ENCODE measurements around the gene TEF.

Gene TEF

DNA sequence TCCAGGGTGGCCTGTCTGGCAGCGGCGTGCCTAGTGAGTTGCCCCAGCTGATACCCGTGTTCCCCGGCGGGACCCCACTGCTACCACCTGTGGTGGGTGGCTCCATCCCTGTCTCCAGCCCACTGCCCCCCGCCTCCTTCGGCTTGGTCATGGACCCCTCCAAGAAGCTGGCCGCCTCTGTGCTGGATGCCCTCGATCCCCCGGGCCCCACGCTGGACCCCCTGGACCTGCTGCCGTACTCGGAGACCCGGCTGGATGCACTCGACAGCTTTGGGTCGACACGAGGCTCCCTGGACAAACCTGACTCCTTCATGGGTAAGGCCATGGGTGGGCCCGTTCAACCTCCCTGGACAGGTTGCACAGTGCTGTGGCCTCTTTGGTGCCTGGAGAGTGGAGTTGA, 41.9 kb upstream of the TEF start:
- DNase-seq (ENCODE audit: low read depth in 1 of 2, low spot score in 1 of 2), result no peak
- Histone ChIP-seq H3K27ac (replicated peaks) (no peak overlapping the region), H3K4me3 (replicated peaks; ENCODE audit: insufficient read depth, low read length) (no peak overlapping the region), H3K27me3 (ENCODE audit: insufficient read depth, poor library complexity, severe bottlenecking) (no peaks in the 10 kb centered on the region)
- TF ChIP-seq, protein P1, sequence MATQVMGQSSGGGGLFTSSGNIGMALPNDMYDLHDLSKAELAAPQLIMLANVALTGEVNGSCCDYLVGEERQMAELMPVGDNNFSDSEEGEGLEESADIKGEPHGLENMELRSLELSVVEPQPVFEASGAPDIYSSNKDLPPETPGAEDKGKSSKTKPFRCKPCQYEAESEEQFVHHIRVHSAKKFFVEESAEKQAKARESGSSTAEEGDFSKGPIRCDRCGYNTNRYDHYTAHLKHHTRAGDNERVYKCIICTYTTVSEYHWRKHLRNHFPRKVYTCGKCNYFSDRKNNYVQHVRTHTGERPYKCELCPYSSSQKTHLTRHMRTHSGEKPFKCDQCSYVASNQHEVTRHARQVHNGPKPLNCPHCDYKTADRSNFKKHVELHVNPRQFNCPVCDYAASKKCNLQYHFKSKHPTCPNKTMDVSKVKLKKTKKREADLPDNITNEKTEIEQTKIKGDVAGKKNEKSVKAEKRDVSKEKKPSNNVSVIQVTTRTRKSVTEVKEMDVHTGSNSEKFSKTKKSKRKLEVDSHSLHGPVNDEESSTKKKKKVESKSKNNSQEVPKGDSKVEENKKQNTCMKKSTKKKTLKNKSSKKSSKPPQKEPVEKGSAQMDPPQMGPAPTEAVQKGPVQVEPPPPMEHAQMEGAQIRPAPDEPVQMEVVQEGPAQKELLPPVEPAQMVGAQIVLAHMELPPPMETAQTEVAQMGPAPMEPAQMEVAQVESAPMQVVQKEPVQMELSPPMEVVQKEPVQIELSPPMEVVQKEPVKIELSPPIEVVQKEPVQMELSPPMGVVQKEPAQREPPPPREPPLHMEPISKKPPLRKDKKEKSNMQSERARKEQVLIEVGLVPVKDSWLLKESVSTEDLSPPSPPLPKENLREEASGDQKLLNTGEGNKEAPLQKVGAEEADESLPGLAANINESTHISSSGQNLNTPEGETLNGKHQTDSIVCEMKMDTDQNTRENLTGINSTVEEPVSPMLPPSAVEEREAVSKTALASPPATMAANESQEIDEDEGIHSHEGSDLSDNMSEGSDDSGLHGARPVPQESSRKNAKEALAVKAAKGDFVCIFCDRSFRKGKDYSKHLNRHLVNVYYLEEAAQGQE (IDR thresholded peaks at IDR 0.05; ENCODE audit: insufficient replicate concordance, low read depth), result no peak
- TF ChIP-seq SPI1 (IDR thresholded peaks at IDR 0.05; ENCODE audit: borderline replicate concordance, low read depth) (no peak), CTCF (IDR thresholded peaks at IDR 0.05; ENCODE audit: insufficient read depth, low read length) (no peak), POLR2AphosphoS5 (IDR thresholded peaks at IDR 0.05; ENCODE audit: low read depth) (no peak), GABPA (IDR thresholded peaks at IDR 0.05; ENCODE audit: low read depth) (no peak)

- DNase-seq (ENCODE audit: low read depth in 1 of 2, low spot score in 1 of 2), result no peak
- TF ChIP-seq GABPA (IDR thresholded peaks at IDR 0.05; ENCODE audit: low read depth) (no peak), CTCF (IDR thresholded peaks at IDR 0.05; ENCODE audit: insufficient read depth, low read length) (no peak), POLR2AphosphoS5 (IDR thresholded peaks at IDR 0.05; ENCODE audit: low read depth) (no peak), SPI1 (IDR thresholded peaks at IDR 0.05; ENCODE audit: borderline replicate concordance, low read depth) (no peak)
- TF ChIP-seq, protein P1 (IDR thresholded peaks at IDR 0.05; ENCODE audit: insufficient replicate concordance, low read depth), result no peak
- no peak overlapping the region for H3K4me3 ChIP-seq (replicated peaks; ENCODE audit: insufficient read depth, low read length)
- H3K27ac ChIP-seq (replicated peaks), result no peak overlapping the region
- H3K27me3 ChIP-seq (ENCODE audit: insufficient read depth, poor library complexity, severe bottlenecking), result no peaks in the 10 kb centered on the region
Observed at GRCh38 chr22:41340357-41340756, 41.4 kb upstream of the TEF start.

DNA sequence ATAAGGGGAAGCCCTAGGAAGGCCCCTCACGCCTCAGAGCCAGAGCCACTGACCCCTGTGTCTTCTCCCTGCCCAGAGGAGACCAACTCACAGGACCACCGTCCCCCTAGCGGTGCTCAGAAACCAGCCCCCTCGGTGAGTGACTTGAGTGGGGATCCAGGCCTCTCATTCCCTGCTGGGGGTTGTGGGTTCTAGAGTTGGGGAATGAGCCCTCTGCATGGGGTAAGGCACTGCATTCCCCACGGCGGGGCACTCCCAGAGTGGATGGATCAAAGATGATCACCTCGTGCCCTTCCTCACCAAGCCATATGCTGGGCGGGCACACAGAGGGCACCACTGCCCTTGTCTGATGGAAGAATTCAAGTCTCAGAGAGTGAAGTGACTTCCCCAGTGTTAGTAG, 40.7 kb upstream of the TEF start:
- no peak for DNase-seq (ENCODE audit: low read depth in 1 of 2, low spot score in 1 of 2)
- no peak overlapping the region for H3K4me3 ChIP-seq (replicated peaks; ENCODE audit: insufficient read depth, low read length)
- H3K27ac ChIP-seq (replicated peaks), result no peak overlapping the region
- TF ChIP-seq, protein P1 (IDR thresholded peaks at IDR 0.05; ENCODE audit: insufficient replicate concordance, low read depth), result no peak
- TF ChIP-seq POLR2AphosphoS5 (IDR thresholded peaks at IDR 0.05; ENCODE audit: low read depth), result no peak
- H3K27me3 ChIP-seq (ENCODE audit: insufficient read depth, poor library complexity, severe bottlenecking), result no peaks in the 10 kb centered on the region

- DNase-seq (ENCODE audit: low read depth in 1 of 2, low spot score in 1 of 2), result no peak
- TF ChIP-seq GABPA (IDR thresholded peaks at IDR 0.05; ENCODE audit: low read depth), result no peak
- no peak for TF ChIP-seq POLR2AphosphoS5 (IDR thresholded peaks at IDR 0.05; ENCODE audit: low read depth)
- H3K27ac ChIP-seq (replicated peaks), result no peak overlapping the region
- H3K4me3 ChIP-seq (replicated peaks; ENCODE audit: insufficient read depth, low read length), result no peak overlapping the region
- no peaks in the 10 kb centered on the region for H3K27me3 ChIP-seq (ENCODE audit: insufficient read depth, poor library complexity, severe bottlenecking)
Observed at GRCh38 chr22:41341990-41342389, 39.8 kb upstream of the TEF start.
